ENCODE results near the gene NDC80. TPM values are rescaled to one million over a fixed set of nuclear protein-coding genes. Genes with fewer than 3 reads are reported as not detected.

NDC80 gene
- total and polyA plus RNA-seq, 2 experiments from 2014 or later = 8.4 to 23.2 TPM

GRCh38 chr18:2557536-2557935, 13.8 kb upstream of the NDC80 start:
- no peak overlapping the region for H3K27ac ChIP-seq
- H3K9me3 ChIP-seq (ENCODE audit: low read depth) = no peaks in the 10 kb centered on the region
- TF ChIP-seq, protein P1, sequence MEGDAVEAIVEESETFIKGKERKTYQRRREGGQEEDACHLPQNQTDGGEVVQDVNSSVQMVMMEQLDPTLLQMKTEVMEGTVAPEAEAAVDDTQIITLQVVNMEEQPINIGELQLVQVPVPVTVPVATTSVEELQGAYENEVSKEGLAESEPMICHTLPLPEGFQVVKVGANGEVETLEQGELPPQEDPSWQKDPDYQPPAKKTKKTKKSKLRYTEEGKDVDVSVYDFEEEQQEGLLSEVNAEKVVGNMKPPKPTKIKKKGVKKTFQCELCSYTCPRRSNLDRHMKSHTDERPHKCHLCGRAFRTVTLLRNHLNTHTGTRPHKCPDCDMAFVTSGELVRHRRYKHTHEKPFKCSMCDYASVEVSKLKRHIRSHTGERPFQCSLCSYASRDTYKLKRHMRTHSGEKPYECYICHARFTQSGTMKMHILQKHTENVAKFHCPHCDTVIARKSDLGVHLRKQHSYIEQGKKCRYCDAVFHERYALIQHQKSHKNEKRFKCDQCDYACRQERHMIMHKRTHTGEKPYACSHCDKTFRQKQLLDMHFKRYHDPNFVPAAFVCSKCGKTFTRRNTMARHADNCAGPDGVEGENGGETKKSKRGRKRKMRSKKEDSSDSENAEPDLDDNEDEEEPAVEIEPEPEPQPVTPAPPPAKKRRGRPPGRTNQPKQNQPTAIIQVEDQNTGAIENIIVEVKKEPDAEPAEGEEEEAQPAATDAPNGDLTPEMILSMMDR (IDR thresholded peaks at IDR 0.05; ENCODE audit: low read depth, low read length) = no peak
- DNase-seq (ENCODE audit: low read depth in 1 of 2, low spot score in 1 of 2) = no peak
- no peaks in the 10 kb centered on the region for H3K4me1 ChIP-seq (ENCODE audit: low read depth)
- no peak overlapping the region for H3K4me3 ChIP-seq
- peaks cover 9% of the 10 kb centered on the region for H3K36me3 ChIP-seq
- no peaks in the 10 kb centered on the region for H3K27me3 ChIP-seq

DNA sequence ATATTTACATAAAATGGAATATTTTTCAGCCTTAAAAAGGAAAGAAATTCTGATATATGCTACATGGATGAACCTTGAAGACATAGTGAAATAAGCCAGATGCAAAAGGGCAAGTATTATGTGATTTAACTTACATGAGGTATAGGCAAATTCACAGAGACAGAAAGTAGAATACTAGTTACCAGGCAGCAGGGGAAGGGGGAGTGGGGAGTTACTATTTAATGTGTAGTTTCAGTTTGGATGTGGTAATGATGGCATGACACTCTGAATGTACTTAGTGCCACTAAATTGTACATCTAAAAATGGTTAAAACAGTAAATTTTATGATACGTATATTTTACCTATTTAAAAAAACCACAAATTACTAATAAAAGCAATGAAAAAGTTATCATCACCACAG, 12.1 kb upstream of the NDC80 start:
- Histone ChIP-seq H3K36me3 (peaks cover 9% of the 10 kb centered on the region), H3K4me3 (no peak overlapping the region), H3K4me1 (ENCODE audit: low read depth) (no peaks in the 10 kb centered on the region), H3K27me3 (no peaks in the 10 kb centered on the region), H3K9me3 (ENCODE audit: low read depth) (no peaks in the 10 kb centered on the region), H3K27ac (no peak overlapping the region)
- DNase-seq (ENCODE audit: low read depth in 1 of 2, low spot score in 1 of 2) = no peak
- TF ChIP-seq, protein P1 (IDR thresholded peaks at IDR 0.05; ENCODE audit: low read depth, low read length) = no peak

- TF ChIP-seq, protein P1 (IDR thresholded peaks at IDR 0.05; ENCODE audit: low read depth, low read length) = no peak
- Histone ChIP-seq H3K4me3 (no peak overlapping the region), H3K27ac (no peak overlapping the region), H3K4me1 (ENCODE audit: low read depth) (no peaks in the 10 kb centered on the region), H3K27me3 (no peaks in the 10 kb centered on the region), H3K9me3 (ENCODE audit: low read depth) (no peaks in the 10 kb centered on the region), H3K36me3 (peaks cover 9% of the 10 kb centered on the region)
- DNase-seq (ENCODE audit: low read depth in 1 of 2, low spot score in 1 of 2) = no peak
Observed at GRCh38 chr18:2564373-2564772, 7.0 kb upstream of the NDC80 start.

DNA sequence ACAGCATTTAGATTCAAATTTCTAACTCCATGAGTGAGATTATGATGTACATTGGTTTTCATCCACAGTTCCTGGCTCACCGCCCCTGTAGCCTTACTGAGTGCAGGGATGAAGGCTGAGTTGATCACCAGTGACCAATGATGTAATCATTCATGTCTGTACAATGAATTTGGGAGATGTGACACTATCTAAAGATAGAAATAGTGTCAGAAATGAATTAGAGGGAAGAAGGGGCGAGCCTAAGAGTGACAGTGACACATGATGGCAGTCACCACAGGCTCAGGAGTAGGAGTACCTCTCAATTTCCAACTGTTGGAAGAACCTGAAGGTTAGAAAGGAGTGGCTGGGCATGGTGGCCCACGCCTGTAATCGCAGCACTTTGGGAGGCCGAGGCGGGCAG, 3.2 kb upstream of the NDC80 start:
- Histone ChIP-seq H3K27ac (no peak overlapping the region), H3K4me3 (no peak overlapping the region)
- TF ChIP-seq, protein P1 (IDR thresholded peaks at IDR 0.05; ENCODE audit: low read depth, low read length) = no peak

DNA sequence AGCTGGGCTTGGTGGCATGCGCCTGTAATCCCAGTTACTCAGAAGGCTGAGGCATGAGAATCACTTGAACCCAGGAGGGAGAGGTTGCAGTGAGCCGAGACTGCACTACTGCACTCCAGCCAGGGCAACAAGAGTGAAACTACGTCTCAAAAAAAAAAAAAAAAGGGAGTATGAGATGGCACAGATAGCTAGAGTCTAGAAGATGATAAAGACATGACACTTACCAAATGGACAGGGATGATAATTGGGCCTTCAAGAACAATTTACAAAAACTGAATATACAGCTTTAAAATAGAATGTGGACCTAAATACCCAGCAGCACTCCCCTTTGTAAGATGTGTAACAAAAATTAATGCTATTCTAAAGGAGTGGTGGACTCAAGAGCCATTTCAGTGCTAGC, 2.8 kb upstream of the NDC80 start:
- Histone ChIP-seq H3K4me1 (ENCODE audit: low read depth) (peaks cover 10% of the 10 kb centered on the region), H3K4me3 (no peak overlapping the region), H3K36me3 (no peaks in the 10 kb centered on the region), H3K27me3 (no peaks in the 10 kb centered on the region), H3K9me3 (ENCODE audit: low read depth) (no peaks in the 10 kb centered on the region), H3K27ac (no peak overlapping the region)
- TF ChIP-seq, protein P1 (IDR thresholded peaks at IDR 0.05; ENCODE audit: low read depth, low read length) = no peak
- no peak for DNase-seq (ENCODE audit: low read depth in 1 of 2, low spot score in 1 of 2)

More for the DNA sequence above, 3.2 kb upstream of the NDC80 start:
- peaks cover 5% of the 10 kb centered on the region for H3K4me1 ChIP-seq (ENCODE audit: low read depth)
- no peaks in the 10 kb centered on the region for H3K36me3 ChIP-seq
- H3K9me3 ChIP-seq (ENCODE audit: low read depth) = no peaks in the 10 kb centered on the region
- H3K27me3 ChIP-seq = no peaks in the 10 kb centered on the region
- no peak for DNase-seq (ENCODE audit: low read depth in 1 of 2, low spot score in 1 of 2)
